H1 (cell line): ENCODE data around the gene SERPING1. TPM values are rescaled to one million over a fixed set of nuclear protein-coding genes. Genes with fewer than 3 reads are reported as not detected.

ENCODE experiments used
- CTCF ChIA-PET: fragments of 300-600 bp; sonication (Branson Sonifier 250); formaldehyde crosslinking; loops from one replicate; lab custom pipeline; 2021; ENCODE audit not compliant: partially characterized antibody; lab: Charles Lee
- POLR2A ChIA-PET: fragments of 300-600 bp; sonication (Branson Sonifier 250); formaldehyde crosslinking; loops from one replicate; lab custom pipeline; 2021; ENCODE audit warnings: inconsistent platforms; ENCODE audit not compliant: partially characterized antibody; lab: Charles Lee
- DNase-seq, 2 experiments: peaks; one replicate each; pipeline versions ENCODE4 v3.0.0 to v3.0.0-alpha.2; 2010 to 2022; ENCODE audit warnings: low spot score in 2 of 2, low read depth in 1 of 2, mixed read lengths in 1 of 2
- FAIRE-seq: peaks from 2 replicates; lab custom pipeline; 2011; peaks lifted over from hg19 to GRCh38; lab: Jason Lieb, UNC
- H2AFZ ChIP-seq: 2 replicates; pipeline ENCODE4 v1.8.1; 2012; ENCODE audit warnings: low read length, inconsistent platforms
- H2AK5ac ChIP-seq: 2 replicates; pipeline ENCODE4 v1.6.1; 2013; ENCODE audit warnings: low read depth, low read length
- H2BK120ac ChIP-seq: replicated peaks from 2 replicates; pipeline ENCODE3; 2013; ENCODE audit warnings: low read depth, low read length, inconsistent platforms
- H2BK12ac ChIP-seq: 2 replicates; pipeline ENCODE4 v1.6.1; 2013; ENCODE audit warnings: low read depth, low read length
- H2BK15ac ChIP-seq: 2 replicates; pipeline ENCODE4 v1.6.1; 2013; ENCODE audit warnings: low read length
- H2BK20ac ChIP-seq: 2 replicates; pipeline ENCODE4 v1.6.1; 2013; ENCODE audit warnings: low read length
- H2BK5ac ChIP-seq: 2 replicates; pipeline ENCODE4 v1.6.1; 2013; ENCODE audit warnings: low read depth, low read length
- H3K14ac ChIP-seq: 2 replicates; pipeline ENCODE4 v1.6.1; 2013; ENCODE audit warnings: inconsistent platforms; ENCODE audit not compliant: insufficient read length
- H3K18ac ChIP-seq: 2 replicates; pipeline ENCODE4 v1.6.1; 2013; ENCODE audit warnings: low read length; ENCODE audit errors: extremely low read depth
- H3K23ac ChIP-seq: 2 replicates; pipeline ENCODE4 v1.6.1; 2013; ENCODE audit warnings: inconsistent platforms; ENCODE audit not compliant: insufficient read length
- H3K23me2 ChIP-seq: 2 replicates; pipeline ENCODE4 v1.6.1; 2013; ENCODE audit warnings: low read depth, low read length
- H3K27ac ChIP-seq: 2 replicates; pipeline ENCODE4 v1.6.1; 2011; ENCODE audit warnings: low read depth, low read length, inconsistent platforms
- H3K27me3 ChIP-seq, 4 experiments: replicated peaks in 1 of 4; 1 replicate in 1 of 4; 2 replicates in 3 of 4; pipeline versions ENCODE4 v1.6.1 to v1.8.1; 2011 to 2013; ENCODE audit warnings: low read length in 3 of 4, mild to moderate bottlenecking in 3 of 4, inconsistent platforms in 2 of 4, mixed read lengths in 2 of 4, moderate library complexity in 1 of 4; ENCODE audit not compliant: control insufficient read depth in 3 of 4, insufficient read depth in 3 of 4; ENCODE audit errors: extremely low read depth in 1 of 4
- H3K36me3 ChIP-seq, 4 experiments: 2 replicates each; pipeline versions ENCODE4 v1.6.1 to v1.8.1; 2011 to 2013; ENCODE audit warnings: mild to moderate bottlenecking in 4 of 4, low read length in 3 of 4, moderate library complexity in 2 of 4, control low read depth in 1 of 4, inconsistent platforms in 1 of 4; ENCODE audit not compliant: insufficient read depth in 4 of 4, control insufficient read depth in 2 of 4
- H3K4ac ChIP-seq: replicated peaks from 2 replicates; pipeline ENCODE3; 2013; ENCODE audit warnings: low read length, low read depth, mixed read lengths, inconsistent platforms; ENCODE audit not compliant: insufficient read length
- H3K4me1 ChIP-seq, 4 experiments: replicated peaks in 1 of 4; 1 replicate in 1 of 4; 2 replicates in 3 of 4; pipeline versions ENCODE4 v1.6.1 to v1.8.1; 2011 to 2013; ENCODE audit warnings: low read length in 3 of 4, inconsistent platforms in 2 of 4, mixed read lengths in 1 of 4; ENCODE audit not compliant: insufficient read depth in 4 of 4, control insufficient read depth in 3 of 4
- H3K4me2 ChIP-seq, 2 experiments: 2 replicates each; pipeline versions ENCODE4 v1.6.1 to v1.8.1; 2011 to 2013; ENCODE audit warnings: low read depth in 2 of 2, low read length in 2 of 2, control low read depth in 1 of 2, inconsistent platforms in 1 of 2, mild to moderate bottlenecking in 1 of 2; ENCODE audit not compliant: insufficient read depth in 1 of 2
- H3K4me3 ChIP-seq, 4 experiments: fragments of 200-600, 300-600 bp in 1 of 4; sonication (generic), shearing (Covaris generic), sonication (Bioruptor Twin) in 1 of 4; 2 replicates each; pipeline versions ENCODE4 v1.5.1 to v1.8.1; 2011 to 2016; ENCODE audit warnings: low read length in 4 of 4, low read depth in 3 of 4, control low read depth in 2 of 4, inconsistent platforms in 2 of 4, mild to moderate bottlenecking in 2 of 4, mixed read lengths in 1 of 4, moderate library complexity in 1 of 4; ENCODE audit not compliant: insufficient read depth in 2 of 4; ENCODE audit errors: extremely low read depth in 1 of 4
- H3K56ac ChIP-seq: replicated peaks from 2 replicates; pipeline ENCODE3; 2013; ENCODE audit warnings: low read depth, mild to moderate bottlenecking, mixed read lengths, low read length, inconsistent platforms; ENCODE audit not compliant: insufficient read length
- H3K79me1 ChIP-seq: 2 replicates; pipeline ENCODE4 v1.6.1; 2013; ENCODE audit warnings: low read depth, low read length, control low read depth
- H3K79me2 ChIP-seq, 2 experiments: 2 replicates each; pipeline versions ENCODE4 v1.6.1 to v1.8.1; 2012 to 2013; ENCODE audit warnings: low read length in 2 of 2, mild to moderate bottlenecking in 2 of 2, inconsistent platforms in 1 of 2; ENCODE audit not compliant: insufficient read depth in 2 of 2, control insufficient read depth in 1 of 2
- H3K9ac ChIP-seq, 4 experiments: replicated peaks in 1 of 4; 1 replicate in 1 of 4; 2 replicates in 3 of 4; pipeline versions ENCODE4 v1.6.1 to v1.8.1; 2011 to 2013; ENCODE audit warnings: low read depth in 3 of 4, low read length in 3 of 4, control low read depth in 2 of 4, mild to moderate bottlenecking in 2 of 4, moderate library complexity in 2 of 4, inconsistent platforms in 1 of 4; ENCODE audit errors: extremely low read depth in 1 of 4
- H3K9me3 ChIP-seq, 2 experiments: 2 replicates each; pipeline versions ENCODE4 v1.6.1 to v1.8.1; 2012 to 2013; ENCODE audit warnings: mild to moderate bottlenecking in 2 of 2, moderate library complexity in 2 of 2, control low read depth in 1 of 2, inconsistent platforms in 1 of 2, low read depth in 1 of 2, low read length in 1 of 2, mixed read lengths in 1 of 2; ENCODE audit not compliant: insufficient read depth in 2 of 2
- H4K20me1 ChIP-seq, 2 experiments: replicated peaks in 1 of 2; 2 replicates each; pipeline versions ENCODE3 to v1.8.1; 2011 to 2013; ENCODE audit warnings: inconsistent platforms in 2 of 2, low read length in 2 of 2, mild to moderate bottlenecking in 1 of 2; ENCODE audit not compliant: insufficient read depth in 2 of 2, control insufficient read depth in 1 of 2
- H4K5ac ChIP-seq: 2 replicates; pipeline ENCODE4 v1.6.1; 2013; ENCODE audit warnings: low read length, low read depth, mixed read lengths, inconsistent platforms; ENCODE audit not compliant: insufficient read length
- H4K8ac ChIP-seq: 2 replicates; pipeline ENCODE4 v1.8.0; 2013; ENCODE audit warnings: mild to moderate bottlenecking, moderate library complexity, low read length, inconsistent platforms; ENCODE audit not compliant: insufficient read depth; ENCODE audit errors: extremely low read depth
- H4K91ac ChIP-seq: replicated peaks from 2 replicates; pipeline ENCODE3; 2013; ENCODE audit warnings: low read length, mixed read lengths, inconsistent platforms; ENCODE audit not compliant: insufficient read length
- BCL11A ChIP-seq, 2 experiments: IDR thresholded peaks; one replicate each; pipeline ENCODE4 v1.6.1; 2011; ENCODE audit warnings: low read depth in 2 of 2, low read length in 2 of 2, mild to moderate bottlenecking in 2 of 2
- BRCA1 ChIP-seq: IDR thresholded peaks from 2 replicates; pipeline ENCODE4 v1.6.1; 2012; ENCODE audit warnings: low read depth, low read length, improper control_type of control experiment
- CBX8 ChIP-seq: fragments of 300-800, 300-1000 bp; sonication (generic); IDR thresholded peaks from 2 replicates; pipeline ENCODE4 v1.7.1; 2016; ENCODE audit warnings: low read depth, low read length, borderline replicate concordance
- GABPA ChIP-seq: IDR thresholded peaks from 2 replicates; pipeline ENCODE4 v1.6.1; 2011; ENCODE audit warnings: mild to moderate bottlenecking, low read length, moderate library complexity, borderline replicate concordance; ENCODE audit not compliant: insufficient read depth
- HDAC6 ChIP-seq: IDR thresholded peaks from one replicate; pipeline ENCODE4 v1.7.1; 2012; ENCODE audit warnings: low read depth, mild to moderate bottlenecking, inconsistent platforms, low read length, moderate library complexity
- PHF8 ChIP-seq: fragments of 200-600 bp; sonication (generic); conservative IDR thresholded peaks from 2 replicates; pipeline ENCODE4 v1.7.1; 2012; ENCODE audit warnings: low read depth, mild to moderate bottlenecking, inconsistent platforms, low read length, moderate library complexity
- TAF7 ChIP-seq: optimal IDR thresholded peaks from 2 replicates; pipeline ENCODE3; 2011; ENCODE audit warnings: low read depth, mild to moderate bottlenecking, inconsistent platforms, low read length, moderate library complexity, borderline replicate concordance
- WGBS, 2 experiments: shearing (Covaris generic) in 1 of 2; methylation state at CpG; one replicate each; pipeline versions ENCODE4 v1.1.6 to v1.1.7; 2013 to 2015; ENCODE audit warnings: low lambda C conversion rate in 2 of 2, mixed read lengths in 2 of 2, inconsistent platforms in 1 of 2, low coverage in 1 of 2, missing lambda C conversion rate in 1 of 2; ENCODE audit not compliant: insufficient replicate concordance in 2 of 2, insufficient coverage in 1 of 2, insufficient read length in 1 of 2; ENCODE audit errors: extremely low coverage in 1 of 2, missing lambda C conversion rate in 1 of 2; 5-methylcytosine and 5-hydroxymethylcytosine counted together
- polyA plus RNA-seq, 7 experiments: library from polyadenylated mRNA; depleted of rRNA in 3 of 7; stranded (reverse) in 5 of 7; unstranded in 2 of 7; fragments of >200 nt in 5 of 7; fragments of 200-250 nt in 2 of 7; gene quantifications; 1 replicate in 5 of 7; 2 replicates in 1 of 7; 4 replicates in 1 of 7; pipeline versions ENCODE4 v1.2.1 to v1.2.3, GENCODE V29; 2011 to 2013; ENCODE audit warnings: missing spikeins in 2 of 7, mixed read lengths in 2 of 7
- total RNA-seq: library from RNA; stranded (reverse); fragmentation: NEBNext Ultra II Directional; extraction: Animal tissue kit (Norgen Biotek cat#: 25700); gene quantifications from 2 replicates; pipeline ENCODE4 v1.2.1, GENCODE V29; 2021

SERPING1 gene
- total and polyA plus RNA-seq, 2 of the 8 experiments (the other 6 are each of a cell fraction or from before 2014, with no cell fraction given) = 50.9 to 54.8 TPM

GRCh38 chr11:57653163-57653562 is 55.7 kb downstream of the SERPING1 start:
- no peak overlapping the region for H3K56ac ChIP-seq
- no peak overlapping the region for H2BK5ac ChIP-seq
- H3K27ac ChIP-seq = no peak overlapping the region
- H4K8ac ChIP-seq = no peak overlapping the region
- H2AK5ac ChIP-seq = no peak overlapping the region
- no peaks in the 10 kb centered on the region for H3K79me1 ChIP-seq
- no peak overlapping the region for H2BK15ac ChIP-seq
- CTCF ChIA-PET = interaction anchor here (0.6 to 2.8 kb wide), 3 partner anchors 9 to 1533 kb away, joined by 3 to 15 read pairs (median 8); partner anchors contain the start of gene UBE2L6
- no peak overlapping the region for H3K23ac ChIP-seq
- H2BK120ac ChIP-seq = no peak overlapping the region
- H4K5ac ChIP-seq = no peak overlapping the region
- DNase-seq (no peak), FAIRE-seq (no peak)
- H3K4me2 ChIP-seq = no peak overlapping the region
- no peak for TF ChIP-seq CBX8
- no peak for TF ChIP-seq BRCA1
- TF ChIP-seq HDAC6 = no peak
- TF ChIP-seq PHF8 = no peak
- TF ChIP-seq TAF7 = no peak
- no peak for TF ChIP-seq GABPA
- TF ChIP-seq BCL11A (IDR thresholded peaks at IDR 0.05; ENCODE audit: low read depth in 2 of 2, low read length in 2 of 2) = no peak
- no peak overlapping the region for H2BK20ac ChIP-seq
- peaks cover 0 to 5% of the 10 kb centered on the region in 2 experiments; a peak in 2 of 4 replicates for H3K79me2 ChIP-seq
- H3K14ac ChIP-seq = no peak overlapping the region
- H3K23me2 ChIP-seq = peaks cover 23% of the 10 kb centered on the region
- peaks cover 0 to 4% (median 1%) of the 10 kb centered on the region in 4 experiments; a peak in 5 of 7 replicates for H3K27me3 ChIP-seq
- H4K91ac ChIP-seq = no peak overlapping the region
- H3K4me1 ChIP-seq = peaks cover 7 to 19% (median 16%) of the 10 kb centered on the region in 4 experiments
- 41% methylated on average over 3 of the region's 3 CpGs; no CpG with 5 or more reads in 1 of the 2 experiments for WGBS, 2 experiments
- peaks cover 0 to 2% of the 10 kb centered on the region in 2 experiments for H4K20me1 ChIP-seq
- no peak overlapping the region for H2AFZ ChIP-seq
- no peak overlapping the region for H2BK12ac ChIP-seq
- no peak overlapping the region for H3K9ac ChIP-seq
- H3K36me3 ChIP-seq = no peaks in the 10 kb centered on the region
- H3K9me3 ChIP-seq = no peaks in the 10 kb centered on the region
- H3K18ac ChIP-seq = no peak overlapping the region
- POLR2A ChIA-PET = interaction anchor here (0.6 to 29.6 kb wide), 10 partner anchors 9 to 311 kb away, joined by 3 to 1546 read pairs (median 6); partner anchors contain the start of genes RTN4RL2, SERPING1, UBE2L6 and YPEL4
- no peak overlapping the region for H3K4ac ChIP-seq
- H3K4me3 ChIP-seq = no peak overlapping the region
